HG03571 (cell line): ENCODE measurements around the gene SGMS1.
"Not testable (repeated sequence)": the region's sequence is repeated elsewhere in the genome, so short reads cannot be mapped to it uniquely, and the experiment has no call there.

Source experiments
- ATAC-seq: cut with Tn5 transposase; IDR thresholded peaks from one replicate; pipeline ENCODE4 v1.9.1; 2021; ENCODE audit not compliant: unreplicated experiment

Gene SGMS1

DNA sequence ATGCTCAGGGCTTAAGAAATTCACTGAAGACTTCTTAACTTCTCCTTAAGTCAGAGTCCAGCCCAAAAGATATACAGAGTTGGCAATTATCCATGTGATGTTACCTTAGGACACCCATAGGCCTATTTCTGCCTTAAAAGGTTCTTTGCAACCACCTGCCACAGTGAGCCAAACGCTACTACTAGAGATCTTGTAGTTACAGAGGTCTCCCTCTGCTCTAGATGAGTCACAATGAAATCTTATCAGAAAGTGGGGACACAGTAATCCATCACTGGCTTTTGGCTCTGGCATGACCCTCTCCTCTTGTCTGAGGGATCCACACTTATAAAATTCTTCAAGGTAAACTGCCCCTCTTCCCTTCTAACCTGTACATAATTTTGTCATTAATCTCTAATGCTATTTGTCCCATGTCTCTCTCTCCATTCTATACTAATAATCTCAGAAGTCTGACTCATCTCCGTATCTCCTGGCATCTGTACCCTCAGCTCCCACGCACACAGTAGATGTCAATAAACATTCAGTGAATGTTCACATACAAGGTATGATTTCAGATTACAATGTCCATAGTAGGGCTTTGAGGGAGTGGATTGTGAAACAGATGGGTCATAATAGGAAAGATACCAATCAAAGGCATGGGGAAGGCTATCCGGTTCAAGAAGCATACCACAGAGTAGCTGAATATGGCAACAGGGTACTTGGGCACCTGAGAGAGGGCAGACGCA is 112.1 kb downstream of the SGMS1 start:
- ATAC-seq: peak; percentile 26

DNA sequence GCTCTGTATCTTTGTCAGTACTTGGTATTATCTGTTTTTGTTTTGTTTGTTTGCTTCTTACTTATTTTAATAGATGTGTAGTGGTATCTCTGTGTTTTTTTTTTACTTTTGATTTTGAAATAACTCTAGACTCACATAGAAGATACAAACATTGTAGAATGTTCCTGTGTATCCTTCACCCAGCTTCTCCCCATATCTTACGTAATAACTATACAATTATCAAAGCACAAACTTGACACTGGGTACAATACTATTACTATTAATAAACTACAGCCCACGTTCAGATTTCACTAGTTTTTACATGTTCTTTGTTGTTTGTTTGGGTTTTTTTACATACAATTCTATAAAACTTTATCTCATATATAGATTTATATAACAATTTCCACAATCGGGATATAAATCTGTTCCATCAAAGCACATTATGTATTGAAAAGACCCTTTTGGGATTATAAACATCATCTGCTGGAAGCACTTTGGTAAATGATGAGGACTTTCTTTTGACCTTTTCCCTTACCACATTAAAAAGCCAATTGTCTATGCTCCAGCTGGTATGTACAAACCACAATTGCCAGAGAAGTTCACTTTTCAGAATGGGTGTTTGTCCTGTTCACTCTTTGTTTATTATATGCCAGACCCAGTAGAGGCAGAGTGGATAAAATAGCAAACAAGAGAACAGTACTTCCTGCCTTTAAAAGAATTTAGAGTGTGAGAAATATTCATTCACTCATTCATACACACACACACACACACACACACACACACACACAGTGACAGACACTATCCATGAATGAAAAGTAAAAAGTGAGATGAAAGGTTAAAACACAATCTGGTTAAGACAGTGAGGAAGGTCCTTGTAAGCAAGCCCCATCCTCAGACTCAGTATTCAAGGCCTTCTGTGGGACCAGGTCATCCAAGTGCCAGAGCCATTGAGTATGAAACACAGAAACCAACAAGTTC is 113.0 kb downstream of the SGMS1 start:
- ATAC-seq: no peak

DNA sequence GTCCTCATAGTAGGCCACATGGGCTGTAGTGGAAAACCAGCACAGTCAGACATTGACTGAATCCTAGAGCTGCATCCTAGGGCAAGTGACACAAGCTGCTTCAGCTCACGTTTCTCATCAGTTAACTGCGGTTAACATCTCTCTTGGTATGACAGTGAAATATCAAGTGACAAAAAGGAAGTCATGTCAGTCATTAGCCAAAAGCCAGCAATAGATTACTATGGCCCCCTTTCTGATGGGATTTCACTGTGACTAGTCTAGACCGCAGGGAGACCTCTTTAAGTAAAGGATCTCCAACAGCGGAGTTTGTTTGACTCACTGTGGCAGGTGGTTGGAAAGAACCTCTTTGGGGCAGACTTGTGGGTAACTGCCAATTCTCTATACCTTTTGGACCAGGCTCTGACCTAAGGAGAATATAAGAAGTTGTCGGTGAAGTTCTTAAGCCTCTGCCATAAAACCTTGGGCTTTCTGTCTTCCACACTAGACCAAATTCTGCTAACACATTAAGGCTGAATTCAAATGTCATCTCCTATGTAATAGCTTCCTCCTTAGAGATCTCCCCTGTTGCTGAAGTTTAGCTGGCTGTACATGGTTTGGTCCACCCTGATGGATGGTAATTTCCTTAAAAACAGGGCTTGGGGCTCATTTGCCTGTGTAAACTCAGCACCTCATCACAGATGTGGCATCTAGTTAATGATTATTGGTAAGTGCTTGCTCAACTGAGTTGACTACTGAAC is 115.3 kb downstream of the SGMS1 start:
- ATAC-seq: peak; percentile 64

DNA sequence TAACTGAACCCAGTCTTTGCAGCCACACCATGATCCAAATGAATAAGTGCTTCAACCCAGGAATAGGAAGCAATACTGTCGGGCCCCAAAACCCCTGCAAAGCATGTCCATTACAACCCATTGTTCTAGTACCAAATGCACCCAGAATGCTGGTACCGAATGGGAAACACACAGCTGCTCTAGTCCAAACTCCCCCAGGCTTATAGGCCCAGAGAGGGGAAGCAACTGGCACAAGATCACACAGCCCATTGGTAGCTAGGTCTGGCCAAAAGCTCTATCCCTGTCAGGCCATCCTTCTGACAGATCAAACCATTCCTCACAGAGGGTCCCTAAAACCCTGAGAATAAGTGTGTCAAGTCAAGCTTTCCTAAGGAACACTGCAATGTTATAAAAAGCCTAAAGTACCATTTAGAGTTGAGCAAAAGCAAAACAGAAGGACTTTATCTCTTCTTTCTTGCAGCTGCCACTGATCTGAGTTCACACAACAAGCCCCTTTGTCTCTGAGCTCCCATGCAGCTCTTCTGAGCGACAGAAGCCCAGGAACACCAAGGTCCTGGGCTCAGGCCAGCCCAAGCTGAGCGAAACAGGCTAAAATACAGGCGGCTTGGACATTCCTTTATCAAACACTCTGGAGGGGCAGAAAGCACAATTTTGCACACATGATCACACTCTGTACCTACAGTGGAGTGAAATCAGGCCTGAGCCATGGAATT is 116.7 kb downstream of the SGMS1 start:
- no peak for ATAC-seq

DNA sequence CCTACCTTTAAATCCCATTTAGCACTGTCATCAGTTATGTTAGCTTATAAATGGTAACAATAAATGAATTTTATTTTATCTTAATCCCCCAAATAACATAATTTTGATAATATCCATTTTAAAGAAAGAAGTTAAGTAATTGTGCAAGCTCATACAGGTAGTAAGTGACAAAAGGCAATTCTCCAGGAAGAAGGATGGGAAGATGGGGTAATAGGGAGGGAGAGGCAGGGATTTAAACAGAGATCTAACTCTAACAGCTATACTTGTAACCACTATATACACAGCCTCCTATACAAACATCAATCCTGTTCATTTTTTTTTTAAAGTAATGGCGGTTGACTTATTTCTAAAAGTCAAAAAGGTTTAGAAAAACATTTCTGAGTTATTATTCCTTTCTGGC is 119.4 kb downstream of the SGMS1 start:
- no peak for ATAC-seq

DNA sequence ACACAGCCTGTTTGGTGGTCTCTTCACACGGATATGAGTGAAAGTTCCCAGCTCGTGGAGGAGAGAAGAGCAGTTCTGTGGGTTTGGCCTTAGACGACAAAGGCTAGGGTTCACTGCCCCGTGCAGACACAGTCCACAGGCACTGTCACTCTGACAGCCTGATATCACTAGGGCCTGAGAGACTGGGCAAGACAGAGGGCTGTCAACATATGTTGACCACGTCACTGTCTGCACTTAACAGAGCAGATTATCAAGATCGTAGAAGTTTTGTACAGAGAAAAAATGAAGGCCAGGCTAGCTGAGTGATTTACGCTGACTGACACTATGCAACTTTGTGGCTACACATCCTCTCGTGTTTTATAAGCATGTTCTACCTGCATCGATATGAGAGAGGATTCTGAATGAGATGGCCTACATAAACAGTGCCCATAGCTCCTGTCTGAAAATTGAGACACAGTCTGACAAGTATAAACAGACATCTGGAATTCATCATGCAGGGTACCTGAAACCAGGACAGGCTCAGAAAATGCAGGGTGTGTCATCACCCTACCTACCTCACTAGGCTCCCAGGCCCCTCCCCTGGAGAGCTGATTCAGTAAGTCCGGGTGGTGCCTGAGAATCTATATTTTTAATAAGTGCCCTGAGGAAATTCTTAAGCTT is 120.0 kb downstream of the SGMS1 start:
- no peak for ATAC-seq

DNA sequence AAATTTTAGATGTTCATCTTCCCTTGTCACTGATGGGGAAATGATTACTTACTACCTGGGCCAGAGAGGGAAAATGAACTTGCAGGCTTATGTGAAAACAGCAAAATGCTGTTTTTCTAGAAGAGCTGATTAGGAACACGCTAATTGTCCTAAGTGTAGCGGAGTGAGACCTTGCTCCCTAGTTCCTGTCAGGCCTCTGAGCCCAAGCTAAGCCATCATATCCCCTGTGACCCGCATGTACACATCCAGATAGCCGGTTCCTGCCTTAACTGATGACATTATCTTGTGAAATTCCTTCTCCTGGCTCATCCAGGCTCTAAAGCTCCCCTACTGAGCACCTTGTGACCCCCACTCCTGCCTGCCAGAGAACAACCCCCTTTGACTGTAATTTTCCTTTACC is 120.6 kb downstream of the SGMS1 start:
- not testable (repeated sequence) for ATAC-seq

DNA sequence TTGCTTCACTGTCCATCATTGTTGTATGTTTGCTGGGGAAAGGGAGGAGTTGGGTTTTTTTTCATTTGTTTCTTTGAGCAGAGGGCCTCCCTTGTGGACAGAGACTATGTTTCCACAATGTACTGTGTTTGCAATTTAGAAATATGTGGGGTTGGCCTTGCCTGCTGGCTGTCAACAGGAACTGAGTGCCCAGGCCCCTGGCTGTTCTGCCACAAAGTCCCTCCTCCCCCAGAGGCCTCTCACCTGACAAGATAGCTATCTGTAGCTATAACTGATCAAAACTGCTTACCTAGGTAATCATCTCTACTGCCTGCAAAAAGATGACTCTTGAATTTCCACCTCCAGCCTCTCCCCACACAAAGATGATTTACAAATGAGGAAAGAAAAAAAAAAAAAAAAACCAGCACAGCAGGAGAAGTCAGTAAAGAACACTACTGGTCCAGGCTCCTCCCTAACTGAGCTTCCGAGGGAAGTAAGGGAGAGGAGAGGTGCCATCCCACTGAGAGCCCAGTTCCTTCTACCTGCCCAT is 121.8 kb downstream of the SGMS1 start:
- ATAC-seq: no peak

DNA sequence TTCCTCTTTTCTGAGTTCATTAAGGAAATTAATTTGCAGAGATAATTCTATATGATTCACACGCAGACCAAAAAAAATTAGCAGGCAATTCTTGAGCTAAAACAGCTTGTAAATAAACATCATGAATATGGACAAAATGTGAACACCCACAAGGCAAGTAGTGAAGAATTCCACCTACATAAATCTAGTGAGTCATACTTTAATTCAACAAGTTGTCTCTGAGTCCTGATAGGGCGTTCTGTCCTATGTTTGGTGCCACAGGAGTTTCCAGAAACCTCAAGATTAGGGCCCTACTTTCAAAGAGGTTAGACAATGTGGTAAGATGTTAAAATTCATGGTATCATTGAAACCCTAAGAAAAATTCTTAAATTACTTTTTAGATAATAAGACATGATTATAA is 122.3 kb downstream of the SGMS1 start:
- ATAC-seq: no peak

DNA sequence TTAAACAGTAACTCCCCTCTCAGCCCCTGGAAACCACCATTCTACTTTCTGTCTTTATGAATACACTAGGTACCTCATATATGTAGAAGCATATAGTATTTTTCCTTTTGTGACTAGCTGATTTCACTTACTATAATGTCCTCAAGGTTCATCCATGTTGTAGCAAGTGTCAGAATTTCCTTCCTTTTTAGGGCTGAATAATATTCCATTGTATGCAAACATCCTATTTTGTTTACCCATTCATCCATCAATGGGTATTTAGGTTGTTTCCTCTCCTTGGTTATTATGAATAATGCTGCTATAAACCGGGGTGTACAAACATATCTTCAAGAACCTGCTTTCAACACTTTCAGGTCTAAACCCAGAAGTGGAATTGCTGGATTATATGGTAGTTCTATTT is 125.3 kb downstream of the SGMS1 start:
- ATAC-seq: no peak

DNA sequence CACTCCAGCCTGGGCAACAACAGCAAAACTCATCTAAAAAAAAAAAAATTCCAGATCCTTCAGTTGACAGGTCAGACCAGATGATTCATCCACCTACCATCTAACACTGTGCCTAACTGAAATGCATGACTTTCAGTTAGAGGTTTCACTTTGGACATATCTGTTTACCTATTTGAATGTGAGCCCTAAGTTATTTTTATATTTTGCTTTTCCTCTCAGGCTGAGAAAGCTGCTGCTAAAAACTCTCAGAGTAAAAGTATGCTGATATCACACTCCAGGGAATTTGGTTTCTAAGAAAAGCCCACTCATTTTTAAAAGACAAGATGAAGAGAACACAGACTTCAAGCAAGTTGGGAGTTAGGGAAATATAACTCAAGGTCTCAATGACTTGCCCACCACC is 126.0 kb downstream of the SGMS1 start:
- peak; percentile 89 for ATAC-seq

DNA sequence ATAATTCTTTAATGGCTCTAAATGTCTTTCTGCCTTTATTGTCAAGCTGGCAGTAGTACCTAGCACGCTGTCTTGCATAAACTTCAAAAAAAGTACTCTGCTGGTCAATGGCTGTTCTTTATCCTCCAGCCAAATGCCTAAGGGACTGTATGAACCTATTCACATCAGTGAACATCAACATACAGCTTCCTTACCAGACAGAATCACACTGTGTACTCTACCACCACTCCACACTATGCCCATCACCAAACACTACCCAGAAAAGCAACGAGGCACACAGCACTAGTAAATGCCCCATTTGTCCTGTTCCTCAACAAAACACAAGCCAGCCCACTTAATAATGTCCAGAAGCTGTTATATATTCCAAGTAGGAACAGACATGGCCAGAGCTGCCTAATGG is 127.5 kb downstream of the SGMS1 start:
- no peak for ATAC-seq

DNA sequence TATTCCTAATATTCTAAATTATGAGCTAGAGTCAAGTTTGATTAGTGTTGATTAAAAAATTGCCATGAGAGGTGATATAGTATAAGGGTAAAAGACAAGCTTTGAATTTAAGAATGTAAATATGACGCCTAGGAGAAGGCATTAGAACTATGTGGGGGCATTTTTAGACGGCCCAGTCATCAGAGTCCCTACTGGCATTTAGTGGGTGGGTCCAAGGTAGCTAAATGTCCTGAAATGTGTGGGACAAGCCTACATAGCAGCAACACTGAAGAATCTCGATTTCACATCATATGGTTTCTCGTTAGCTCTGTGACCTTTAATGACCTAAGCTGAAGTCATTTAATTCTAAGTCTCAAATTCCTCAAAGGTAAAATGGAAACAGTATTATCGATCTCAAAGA is 133.5 kb downstream of the SGMS1 start:
- no peak for ATAC-seq

DNA sequence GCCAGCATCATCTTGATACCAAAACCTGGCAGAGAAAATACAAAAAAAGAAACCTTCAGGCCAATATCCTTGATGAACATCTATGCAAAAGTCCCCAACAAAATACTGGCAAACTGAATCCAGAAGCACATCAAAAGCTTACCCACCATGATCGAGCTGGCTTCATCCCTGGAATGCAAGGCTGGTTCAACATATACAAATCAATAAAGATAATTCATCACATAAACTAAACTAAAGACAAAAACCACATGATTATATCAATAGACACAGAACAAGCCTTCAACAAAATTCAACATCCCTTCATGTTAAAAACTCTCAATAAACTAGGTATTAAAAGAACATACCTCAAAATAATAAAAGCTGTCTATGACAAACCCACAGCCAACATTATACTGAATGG is 139.2 kb downstream of the SGMS1 start:
- not testable (repeated sequence) for ATAC-seq

DNA sequence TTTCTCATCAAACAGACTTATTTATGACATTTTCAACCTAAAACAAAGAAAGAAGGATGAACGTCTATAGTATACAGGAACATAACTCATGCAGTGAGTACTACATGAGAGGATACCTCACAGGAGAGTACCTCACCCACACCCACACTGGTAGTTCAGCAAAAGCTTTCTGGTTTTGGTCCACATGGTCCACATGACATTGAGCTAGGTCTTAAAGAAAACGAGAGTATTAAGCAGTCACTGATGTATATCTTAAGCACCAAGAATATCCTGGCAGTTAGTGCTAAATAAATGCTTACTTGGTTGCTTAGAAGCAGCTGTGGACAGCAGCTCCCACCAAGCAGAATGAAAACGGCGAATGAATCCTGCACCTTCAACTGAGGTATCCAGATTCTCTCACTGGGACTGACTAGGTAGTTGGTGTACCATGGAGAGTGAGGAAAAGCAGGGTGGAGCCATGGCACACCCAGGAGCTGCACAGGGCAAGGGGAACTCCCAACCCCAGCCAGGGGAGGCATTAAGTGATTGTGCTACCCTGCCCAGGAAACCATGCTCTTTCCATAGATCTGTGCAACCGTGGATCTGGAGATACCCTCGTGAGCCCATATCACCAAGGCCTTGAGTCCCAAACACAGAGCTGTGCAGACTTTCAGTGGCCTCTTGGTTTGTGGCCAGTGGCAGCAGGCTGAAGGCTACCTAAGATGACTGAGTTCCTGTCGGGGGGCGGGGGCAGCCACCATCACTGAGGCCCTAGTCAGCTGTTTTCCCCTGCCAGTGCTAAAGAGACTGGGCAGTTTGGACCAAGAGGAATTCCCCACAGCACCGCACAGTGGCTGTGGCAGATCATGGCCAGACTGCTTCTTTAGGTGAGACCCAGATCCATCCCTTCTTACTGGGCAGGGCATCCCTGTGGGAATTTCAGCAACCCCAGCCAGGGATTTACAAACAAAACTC is 143.4 kb downstream of the SGMS1 start:
- ATAC-seq: peak; percentile 54

DNA sequence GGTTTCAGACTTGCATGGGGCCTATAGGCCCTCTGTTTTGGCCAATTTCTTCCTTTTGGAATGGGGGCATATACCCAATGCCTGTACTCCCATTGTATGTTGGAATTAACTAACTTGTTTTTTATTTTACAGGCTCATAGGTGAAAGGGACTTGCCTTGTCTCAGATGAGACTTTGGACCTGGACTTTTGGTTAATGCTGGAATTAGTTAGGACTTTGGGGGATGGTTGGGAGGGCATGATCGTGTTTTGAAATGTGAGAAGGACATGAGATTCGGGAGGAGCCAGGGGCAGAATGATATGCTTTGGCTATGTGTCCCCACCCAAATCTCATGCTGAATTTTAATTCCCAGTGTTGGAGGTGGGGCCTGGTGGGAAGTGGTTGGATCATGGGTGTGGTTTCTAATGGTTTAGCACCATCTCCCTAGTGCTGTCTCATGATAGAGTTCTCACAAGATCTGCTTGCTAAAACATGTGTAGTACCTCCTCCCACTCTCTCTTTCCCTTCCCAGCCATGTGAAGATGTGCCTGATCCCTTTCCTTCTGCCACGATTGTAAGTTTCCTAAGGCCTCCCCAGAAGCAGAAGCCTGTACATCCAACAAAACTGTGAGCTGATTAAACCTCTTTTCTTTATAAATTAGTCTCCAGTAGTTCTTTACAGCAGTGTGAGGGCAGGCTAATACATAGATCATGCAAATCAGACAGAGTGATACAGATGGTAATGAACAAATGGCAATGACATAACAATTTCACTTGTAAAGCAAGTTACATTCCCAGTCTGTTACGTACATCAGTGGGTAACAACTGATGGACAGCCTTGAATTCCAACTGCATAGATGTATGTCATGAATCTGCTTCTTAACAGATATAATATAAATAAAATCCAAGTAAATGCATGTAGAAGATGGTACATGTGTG is 146.2 kb downstream of the SGMS1 start:
- ATAC-seq: no peak

DNA sequence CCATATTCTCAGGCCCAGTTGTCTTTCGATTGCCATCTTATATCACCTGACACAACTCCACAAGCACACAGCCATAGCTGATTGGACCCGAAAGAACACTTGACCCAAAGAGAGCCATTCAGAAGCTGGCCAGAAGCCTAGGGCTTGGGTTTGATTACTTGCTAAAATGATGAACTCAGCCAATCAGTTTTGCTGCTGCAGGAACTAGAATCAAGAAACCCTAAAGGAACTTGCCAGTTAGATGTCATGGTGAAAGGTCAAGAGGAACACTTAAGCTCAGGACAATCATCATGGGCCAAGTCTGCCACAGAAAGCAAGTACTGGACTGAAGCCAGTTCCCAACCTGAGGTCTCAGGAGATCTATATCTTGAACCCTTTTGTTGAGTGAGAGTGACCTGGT is 150.0 kb downstream of the SGMS1 start:
- no peak for ATAC-seq

DNA sequence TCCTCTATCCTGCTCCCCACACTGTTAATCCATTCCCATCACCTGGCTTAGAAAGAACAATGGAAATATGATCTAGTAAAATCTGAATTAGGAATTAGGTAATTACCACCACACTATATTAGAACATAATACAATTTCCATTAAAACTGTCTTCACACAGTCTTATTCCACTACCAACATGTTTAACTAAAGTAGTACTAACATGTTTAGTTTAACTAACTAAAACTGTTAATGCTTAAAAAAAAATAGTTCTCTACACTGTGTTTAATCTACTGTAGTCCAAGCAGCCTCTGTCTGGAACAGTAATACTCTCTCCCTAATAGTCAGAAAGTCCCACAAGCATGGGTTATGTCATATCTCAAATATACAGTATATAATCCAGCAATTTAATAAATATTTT is 150.8 kb downstream of the SGMS1 start:
- ATAC-seq: no peak
